ACHN (cell line): ENCODE data around the gene RBCK1.
"Not testable (repeated sequence)": the region's sequence is repeated elsewhere in the genome, so short reads cannot be mapped to it uniquely, and the experiment has no call there.

Experiments used
- DNase-seq: peaks from one replicate; pipeline ENCODE4 v3.0.0-alpha.2; 2015
- in situ Hi-C: cut with HindIII; loops from 2 replicates; pipeline ENCODE4 v1.10.0; 2017; ENCODE audit warnings: low sequenced_read_pairs, low pct_ligation_motif_present, low pct_unique_long_range_greater_than_20kb

RBCK1 gene

GRCh38 chr20:393296-393695 lies 14.8 kb upstream of the RBCK1 start:
- DNase-seq, in situ Hi-C loops: not testable (repeated sequence)

- in situ Hi-C loops: no loop called here
Observed at GRCh38 chr20:396252-396618, 11.9 kb upstream of the RBCK1 start.

GRCh38 chr20:396619-397431 lies 11.3 kb upstream of the RBCK1 start:
- no peak for DNase-seq
- in situ Hi-C loops: no loop called here

More at GRCh38 chr20:396252-396618, 11.9 kb upstream of the RBCK1 start:
- no peak for DNase-seq

GRCh38 chr20:397432-398237 lies 10.5 kb upstream of the RBCK1 start:
- in situ Hi-C loops: no loop called here
- DNase-seq: no peak

GRCh38 chr20:399182-399707 lies 8.9 kb upstream of the RBCK1 start:
- in situ Hi-C loops: no loop called here
- no peak for DNase-seq

GRCh38 chr20:400128-400453 lies 8.0 kb upstream of the RBCK1 start:
- peak; percentile 38 for DNase-seq
- in situ Hi-C loops: no loop called here

GRCh38 chr20:400454-401275 lies 7.4 kb upstream of the RBCK1 start:
- in situ Hi-C loops: no loop called here

GRCh38 chr20:401682-402495 lies 6.2 kb upstream of the RBCK1 start:
- peak; percentile 99 for DNase-seq
- in situ Hi-C loops: no loop called here

More at GRCh38 chr20:400454-401275, 7.4 kb upstream of the RBCK1 start:
- DNase-seq: peak; percentile 66

- in situ Hi-C loops: no loop called here
Observed at GRCh38 chr20:402496-402885, 5.6 kb upstream of the RBCK1 start.

GRCh38 chr20:402898-403581 lies 5.1 kb upstream of the RBCK1 start:
- in situ Hi-C loops: no loop called here
- DNase-seq: no peak

More at GRCh38 chr20:402496-402885, 5.6 kb upstream of the RBCK1 start:
- no peak for DNase-seq

- DNase-seq: no peak
- in situ Hi-C loops: no loop called here
Observed at GRCh38 chr20:403582-403957, 4.5 kb upstream of the RBCK1 start.

GRCh38 chr20:404088-404487 lies 4.0 kb upstream of the RBCK1 start:
- in situ Hi-C loops: no loop called here
- DNase-seq: no peak

- in situ Hi-C loops: no loop called here
- no peak for DNase-seq
Observed at GRCh38 chr20:406200-407132, 1.6 kb upstream of the RBCK1 start.

GRCh38 chr20:407133-407952 lies 756 bp upstream of the RBCK1 start:
- in situ Hi-C loops: no loop called here
- peak; percentile 78 for DNase-seq

GRCh38 chr20:408843-409696 lies 971 bp downstream of the RBCK1 start:
- in situ Hi-C loops: no loop called here
- no peak for DNase-seq
